Right kidney (tissue), 9 donors: ENCODE measurements around the gene FEN1.
A peak's percentile ranks its signal among the peaks of the same experiment; 100 is the strongest.

Experiments
- DNase-seq: peaks from one replicate; pipeline ENCODE4 v3.0.0-alpha.2; 2016
- long read RNA-seq, 8 donors: transcript quantifications; one replicate each; lab custom pipeline, GENCODE V29; 2026

Gene FEN1, protein sequence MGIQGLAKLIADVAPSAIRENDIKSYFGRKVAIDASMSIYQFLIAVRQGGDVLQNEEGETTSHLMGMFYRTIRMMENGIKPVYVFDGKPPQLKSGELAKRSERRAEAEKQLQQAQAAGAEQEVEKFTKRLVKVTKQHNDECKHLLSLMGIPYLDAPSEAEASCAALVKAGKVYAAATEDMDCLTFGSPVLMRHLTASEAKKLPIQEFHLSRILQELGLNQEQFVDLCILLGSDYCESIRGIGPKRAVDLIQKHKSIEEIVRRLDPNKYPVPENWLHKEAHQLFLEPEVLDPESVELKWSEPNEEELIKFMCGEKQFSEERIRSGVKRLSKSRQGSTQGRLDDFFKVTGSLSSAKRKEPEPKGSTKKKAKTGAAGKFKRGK
- long read RNA-seq, donor 1, transcript FEN1-201 (2 exons, 2,296 nt): major isoform, 20 of 20 reads
- long read RNA-seq, donor 1, partial matches to known transcripts: 0 of 20 reads
- long read RNA-seq, donor 1, other reads (novel, unspliced or antisense): 0 of 20 reads
- long read RNA-seq, donor 2, transcript FEN1-201 (2 exons, 2,296 nt): major isoform, 17 of 17 reads
- long read RNA-seq, donor 2, partial matches to known transcripts: 0 of 17 reads
- long read RNA-seq, donor 2, other reads (novel, unspliced or antisense): 0 of 17 reads
- long read RNA-seq, donor 3, partial matches to known transcripts: 0 of 3 reads
- long read RNA-seq, donor 3, other reads (novel, unspliced or antisense): 0 of 3 reads
- long read RNA-seq, donor 4, transcript FEN1-201 (2 exons, 2,296 nt): major isoform, 18 of 18 reads
- long read RNA-seq, donor 4, partial matches to known transcripts: 0 of 18 reads
- long read RNA-seq, donor 4, other reads (novel, unspliced or antisense): 0 of 18 reads
- long read RNA-seq, donor 5, transcript FEN1-201 (2 exons, 2,296 nt): major isoform, 16 of 16 reads
- long read RNA-seq, donor 5, partial matches to known transcripts: 0 of 16 reads
- long read RNA-seq, donor 5, other reads (novel, unspliced or antisense): 0 of 16 reads
- long read RNA-seq, donor 6, transcript FEN1-201 (2 exons, 2,296 nt): major isoform, 14 of 14 reads
- long read RNA-seq, donor 6, partial matches to known transcripts: 0 of 14 reads
- long read RNA-seq, donor 6, other reads (novel, unspliced or antisense): 0 of 14 reads
- long read RNA-seq, donor 7, transcript FEN1-201 (2 exons, 2,296 nt): major isoform, 38 of 38 reads
- long read RNA-seq, donor 7, partial matches to known transcripts: 0 of 38 reads
- long read RNA-seq, donor 7, other reads (novel, unspliced or antisense): 0 of 38 reads
- long read RNA-seq, donor 8, transcript FEN1-201 (2 exons, 2,296 nt): major isoform, 22 of 22 reads
- long read RNA-seq, donor 8, partial matches to known transcripts: 0 of 22 reads
- long read RNA-seq, donor 8, other reads (novel, unspliced or antisense): 0 of 22 reads

DNA sequence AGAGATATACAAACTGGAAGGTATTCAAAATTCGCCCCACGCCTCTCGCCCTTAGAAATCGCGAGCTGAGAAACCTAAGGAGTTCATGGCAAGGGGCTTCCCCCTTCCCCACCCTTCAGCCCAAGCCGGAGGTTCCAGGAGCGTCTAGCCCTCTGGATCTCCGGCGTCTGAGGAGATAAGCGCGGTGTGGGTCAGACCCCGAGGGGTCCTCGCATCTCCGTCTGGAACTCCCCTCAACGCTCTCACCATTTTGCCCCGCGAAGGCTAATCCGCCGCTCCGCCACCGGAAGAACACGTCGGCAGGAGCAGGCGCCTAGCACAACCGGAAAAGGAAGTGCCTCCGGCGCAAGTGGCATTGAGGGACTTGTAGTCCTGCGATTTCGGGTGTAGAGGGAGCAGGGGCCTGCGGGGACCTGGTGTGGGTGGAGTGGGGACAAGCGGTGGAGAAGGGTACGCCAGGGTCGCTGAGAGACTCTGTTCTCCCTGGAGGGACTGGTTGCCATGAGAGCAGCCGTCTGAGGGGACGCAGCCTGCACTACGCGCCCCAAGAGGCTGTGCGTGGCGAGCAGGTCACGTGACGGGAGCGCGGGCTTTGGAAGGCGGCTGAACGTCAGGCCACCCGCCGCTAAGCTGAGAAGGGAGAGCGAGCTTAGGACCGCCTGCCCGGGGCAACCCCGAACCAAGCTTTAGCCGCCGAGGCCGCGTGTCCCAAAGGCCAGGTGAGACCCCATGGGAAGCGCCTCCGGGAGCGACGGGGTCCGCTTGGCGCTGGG, at the start of gene FEN1, which contains the start of gene TMEM258:
FEN1 (plus strand) TSS at position 602 of the 773 bp plus-strand sequence. CDS start 2,451 bp downstream, outside the sequence.
TMEM258 (minus strand) TSS at position 290 of the 773 bp plus-strand sequence; CDS start at position 249, 41 bp downstream.
- DNase-seq: peak; percentile 99

DNA sequence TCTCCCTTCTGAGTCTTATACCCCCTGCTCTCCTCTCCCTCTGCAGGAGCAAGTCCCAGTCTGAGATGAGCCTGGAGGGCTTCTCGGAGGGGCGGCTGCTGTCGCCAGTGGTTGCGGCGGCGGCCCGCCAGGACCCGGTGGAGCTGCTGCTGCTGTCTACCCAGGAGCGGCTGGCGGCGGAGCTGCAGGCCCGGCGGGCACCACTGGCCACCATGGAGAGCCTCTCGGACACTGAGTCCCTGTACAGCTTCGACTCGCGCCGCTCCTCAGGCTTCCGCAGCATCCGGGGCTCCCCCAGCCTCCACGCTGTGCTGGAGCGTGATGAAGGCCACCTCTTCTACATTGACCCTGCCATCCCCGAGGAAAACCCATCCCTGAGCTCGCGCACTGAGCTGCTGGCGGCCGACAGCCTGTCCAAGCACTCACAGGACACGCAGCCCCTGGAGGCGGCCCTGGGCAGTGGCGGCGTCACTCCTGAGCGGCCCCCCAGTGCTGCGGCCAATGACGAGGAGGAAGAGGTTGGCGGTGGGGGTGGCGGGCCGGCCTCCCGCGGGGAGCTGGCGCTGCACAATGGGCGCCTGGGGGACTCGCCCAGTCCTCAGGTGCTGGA, 49.1 kb upstream of the FEN1 start:
- no peak for DNase-seq

DNA sequence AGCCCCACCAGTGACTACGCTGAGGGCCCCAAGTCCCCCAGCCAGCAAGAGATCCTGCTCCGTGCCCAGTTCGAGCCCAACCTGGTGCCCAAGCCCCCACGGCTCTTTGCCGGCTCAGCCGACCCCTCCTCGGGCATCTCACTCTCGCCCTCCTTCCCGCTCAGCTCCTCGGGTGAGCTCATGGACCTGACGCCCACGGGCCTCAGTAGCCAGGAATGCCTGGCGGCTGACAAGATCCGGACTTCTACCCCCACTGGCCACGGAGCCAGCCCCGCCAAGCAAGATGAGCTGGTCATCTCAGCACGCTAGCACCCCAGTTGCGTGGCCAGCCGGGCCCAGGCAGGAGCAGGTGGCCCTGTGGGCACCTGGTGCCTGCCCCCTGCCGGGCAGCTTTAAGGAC, 48.5 kb upstream of the FEN1 start:
- DNase-seq: no peak

DNA sequence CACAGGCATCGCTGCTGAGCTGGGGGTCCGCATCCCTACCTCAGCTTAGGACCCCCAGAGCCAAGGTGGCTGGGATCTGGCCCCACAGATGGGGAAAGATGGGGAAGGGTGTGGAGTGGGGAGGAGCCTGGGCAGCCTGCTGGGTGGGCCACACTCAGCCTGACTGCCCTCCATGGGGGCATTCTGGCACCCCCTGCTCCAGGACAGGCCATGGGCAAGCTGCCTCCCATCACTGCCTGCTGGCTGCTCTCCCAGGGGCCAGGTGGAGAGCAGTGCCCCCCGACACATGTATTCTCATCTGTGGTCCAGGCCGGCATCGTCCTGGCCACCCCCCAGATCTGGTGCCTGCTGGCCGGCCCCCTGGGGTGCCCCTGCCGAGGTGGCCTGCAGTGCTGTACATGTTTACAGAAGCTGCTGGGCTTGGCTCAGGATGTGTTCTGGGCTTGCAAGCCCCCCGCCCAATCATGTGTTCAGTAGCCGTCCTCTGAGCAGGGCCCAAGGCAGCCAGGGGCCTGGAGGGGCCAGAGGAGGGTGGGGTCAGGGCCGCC, 48.0 kb upstream of the FEN1 start:
- no peak for DNase-seq

DNA sequence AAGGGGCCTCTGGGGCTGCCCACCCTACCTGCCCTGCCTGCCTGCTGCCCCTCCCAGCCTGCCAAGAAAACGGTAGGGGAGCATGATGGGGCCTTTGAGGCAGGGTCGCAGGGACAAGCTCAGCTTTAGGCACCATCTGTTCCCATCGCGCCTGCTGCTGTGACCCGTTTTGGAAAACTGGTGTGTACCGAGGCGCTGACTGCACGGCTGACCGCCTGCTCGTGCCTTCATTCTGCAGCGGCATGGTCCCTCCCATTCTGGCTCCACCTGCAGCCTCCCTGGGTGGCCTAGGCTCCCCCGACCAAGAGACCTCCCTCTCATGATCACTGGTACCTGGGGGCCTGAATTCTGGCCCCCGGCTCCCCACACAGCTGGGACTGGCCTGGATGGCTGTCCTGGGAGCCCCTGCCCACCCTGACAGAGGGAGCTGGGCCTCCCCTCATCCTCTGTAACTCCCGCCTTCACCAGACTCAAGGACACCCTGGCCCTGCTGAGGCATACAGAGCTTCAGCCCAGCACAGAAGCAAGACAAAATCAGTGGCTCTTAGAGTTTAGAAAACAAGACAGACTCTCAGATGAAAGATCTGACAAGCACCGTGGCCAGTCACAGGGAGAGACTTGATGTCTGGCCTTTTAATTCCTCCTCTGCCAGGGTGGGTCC, 46.8 kb upstream of the FEN1 start:
- no peak for DNase-seq

DNA sequence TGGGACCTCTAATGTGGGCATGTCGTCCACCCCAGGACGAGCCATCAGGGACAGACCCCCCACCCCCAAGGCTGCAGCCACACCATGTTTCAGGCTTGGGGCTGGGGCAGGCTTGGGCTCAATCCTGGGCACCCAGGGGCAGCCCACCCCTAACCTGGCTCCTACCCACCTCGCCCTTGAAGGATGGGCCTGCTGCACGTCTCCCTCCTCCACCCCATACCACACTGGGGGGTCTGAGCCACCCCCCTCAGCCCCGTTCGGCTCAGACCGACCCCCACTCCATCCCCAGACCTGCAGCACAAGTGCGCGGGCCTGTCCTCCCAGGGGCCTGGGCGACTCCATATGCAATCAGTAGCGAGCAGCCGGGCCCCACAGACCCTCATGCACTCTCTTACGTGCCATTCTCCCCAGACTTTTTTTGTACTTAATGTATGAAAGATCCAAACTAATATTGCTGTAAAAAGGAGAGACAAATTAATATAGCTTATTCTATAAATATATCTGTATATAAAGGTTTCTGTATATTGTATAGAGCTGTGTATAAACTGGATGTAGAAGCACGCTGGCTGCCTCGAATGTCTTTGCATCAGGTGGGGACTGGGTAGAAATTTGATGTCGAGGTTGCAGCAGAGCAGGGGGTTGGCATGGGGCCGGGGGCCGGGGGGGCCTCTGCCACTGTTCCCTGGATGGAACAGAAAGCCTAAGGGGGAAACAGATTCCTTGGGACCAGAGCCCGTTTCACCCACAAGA, 46.1 kb upstream of the FEN1 start:
- no peak for DNase-seq

DNA sequence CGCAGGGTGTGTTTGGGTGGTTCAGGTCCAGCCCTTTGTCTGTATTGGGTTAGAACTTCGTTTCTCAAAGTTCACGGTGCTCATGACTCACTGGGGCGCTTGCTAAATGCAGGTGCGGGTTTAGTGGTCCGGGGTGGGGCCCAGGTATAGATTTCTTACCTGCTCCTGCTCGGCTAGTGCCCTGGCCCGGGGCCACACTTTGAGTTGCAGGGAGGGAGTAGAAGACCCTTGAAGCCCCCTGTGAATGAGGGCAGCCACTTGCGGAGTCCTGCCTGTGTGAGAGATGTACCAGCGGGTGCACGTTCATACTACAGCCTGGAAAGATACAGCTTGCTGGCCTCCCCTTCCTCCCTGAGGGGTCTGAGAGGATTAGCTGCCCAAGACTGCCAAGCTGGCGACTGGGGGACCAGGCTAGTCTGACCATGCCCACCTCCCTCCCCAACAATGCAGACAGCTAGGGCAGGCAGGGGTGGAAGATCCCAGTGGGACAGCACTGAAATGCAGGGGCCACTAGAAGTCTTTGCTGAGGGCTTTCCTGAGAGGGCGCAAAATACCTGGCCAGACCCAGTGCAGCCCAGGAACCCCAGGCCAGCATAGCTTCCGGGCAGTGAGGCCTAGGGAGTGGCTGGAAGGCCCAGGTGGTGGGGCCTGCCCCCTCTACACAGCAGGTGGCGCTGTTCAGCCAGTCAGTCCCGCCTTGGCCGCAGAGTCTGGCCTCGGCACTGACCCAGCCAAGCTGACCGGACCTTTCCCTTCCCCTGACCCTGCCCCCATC, 45.3 kb upstream of the FEN1 start:
- DNase-seq: peak; percentile 73

DNA sequence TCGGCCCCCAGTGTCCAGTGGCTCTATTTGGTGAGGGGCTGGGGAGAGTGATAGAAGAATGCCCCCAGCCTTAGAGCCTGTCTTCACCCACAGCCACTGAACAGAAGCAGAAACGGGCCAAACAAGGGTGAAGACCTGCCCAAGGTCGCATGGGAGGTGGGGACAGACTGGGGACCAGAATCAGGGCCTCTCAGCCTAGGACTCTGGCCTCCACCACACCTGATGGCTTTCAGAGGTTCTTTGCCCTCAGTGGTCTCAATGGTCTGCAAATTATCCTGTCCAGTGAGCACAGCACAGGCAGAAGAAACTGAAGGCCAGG, 44.8 kb upstream of the FEN1 start:
- DNase-seq: no peak

DNA sequence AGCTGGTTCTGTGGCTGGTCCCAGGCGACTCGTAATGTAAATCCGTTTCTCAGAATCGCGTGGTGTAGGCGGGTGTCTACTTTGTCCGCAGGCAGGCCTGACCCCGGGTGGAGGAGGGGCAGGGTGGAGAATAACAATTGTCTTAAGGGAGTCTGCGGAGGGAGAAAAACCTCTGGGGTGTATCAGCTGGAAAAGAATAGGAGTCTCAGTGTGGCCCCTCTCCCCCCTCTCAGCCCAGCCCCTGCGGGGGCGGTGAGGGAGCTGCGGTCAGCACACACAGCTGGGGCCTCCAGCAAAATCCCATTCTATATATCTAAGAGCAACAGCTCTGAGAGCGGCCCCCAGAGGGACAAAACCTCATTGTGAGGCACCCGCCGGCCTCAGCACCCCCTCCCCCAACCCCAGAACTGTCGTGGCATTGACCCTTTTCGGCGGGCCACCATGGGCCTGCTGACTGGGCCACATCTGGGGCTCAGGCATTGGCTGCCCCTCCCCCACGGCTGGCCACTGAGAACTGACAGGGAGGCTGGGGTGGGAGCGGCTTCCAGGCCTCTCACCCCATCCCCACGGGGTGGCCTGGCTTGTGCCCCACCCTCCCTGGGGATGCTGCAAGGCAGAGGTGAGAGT, 43.0 kb upstream of the FEN1 start:
- peak; percentile 73 for DNase-seq

DNA sequence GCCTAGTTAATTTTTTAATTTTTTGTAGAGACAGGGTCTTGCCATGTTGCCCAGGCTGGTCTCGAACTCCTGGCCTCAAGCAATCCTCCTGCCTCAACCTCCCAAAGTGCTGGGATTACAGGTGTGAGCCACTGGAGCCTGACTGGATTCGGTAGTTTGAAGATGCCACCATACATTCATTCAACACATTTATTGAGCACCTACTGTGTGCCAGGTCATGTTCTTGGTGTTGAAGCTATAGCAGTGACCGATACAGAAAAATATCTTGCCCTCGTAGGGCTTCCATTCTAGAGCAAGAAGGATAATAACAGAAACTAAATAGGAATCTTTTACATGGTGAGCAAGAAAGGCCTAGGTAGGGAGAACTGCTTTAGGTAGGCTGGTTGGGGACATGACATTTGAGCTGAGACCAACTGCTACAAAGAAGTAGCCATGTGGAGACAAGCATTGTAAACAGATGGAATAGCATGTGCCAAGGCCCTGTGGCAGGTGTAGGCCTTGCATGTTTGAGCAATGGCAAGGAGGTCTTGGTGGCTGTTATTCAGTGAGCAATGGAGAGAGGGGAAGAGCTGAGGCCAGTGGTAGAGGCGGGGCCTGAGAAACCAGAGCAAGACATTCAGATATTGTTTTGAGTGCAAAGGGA, 42.0 kb upstream of the FEN1 start:
- no peak for DNase-seq

DNA sequence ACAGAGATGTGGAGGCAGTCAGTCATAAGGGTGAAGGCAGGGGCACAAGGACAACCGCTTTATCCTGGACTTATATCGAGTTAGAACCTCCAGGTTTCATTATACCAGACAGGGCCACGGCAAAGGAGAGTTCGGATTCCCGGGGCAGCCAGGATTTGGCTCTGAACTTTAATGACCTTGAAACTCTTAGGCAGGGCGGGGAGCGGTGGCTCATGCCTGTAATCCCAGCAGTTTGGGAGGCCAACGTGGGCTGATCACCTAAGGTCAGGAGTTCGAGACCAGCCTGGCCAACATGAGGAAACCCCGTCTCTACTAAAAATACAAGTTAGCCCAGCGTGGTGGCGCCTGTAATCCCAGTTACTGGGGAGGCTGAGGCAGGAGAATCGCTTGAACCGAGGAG, 41.3 kb upstream of the FEN1 start:
- no peak for DNase-seq

DNA sequence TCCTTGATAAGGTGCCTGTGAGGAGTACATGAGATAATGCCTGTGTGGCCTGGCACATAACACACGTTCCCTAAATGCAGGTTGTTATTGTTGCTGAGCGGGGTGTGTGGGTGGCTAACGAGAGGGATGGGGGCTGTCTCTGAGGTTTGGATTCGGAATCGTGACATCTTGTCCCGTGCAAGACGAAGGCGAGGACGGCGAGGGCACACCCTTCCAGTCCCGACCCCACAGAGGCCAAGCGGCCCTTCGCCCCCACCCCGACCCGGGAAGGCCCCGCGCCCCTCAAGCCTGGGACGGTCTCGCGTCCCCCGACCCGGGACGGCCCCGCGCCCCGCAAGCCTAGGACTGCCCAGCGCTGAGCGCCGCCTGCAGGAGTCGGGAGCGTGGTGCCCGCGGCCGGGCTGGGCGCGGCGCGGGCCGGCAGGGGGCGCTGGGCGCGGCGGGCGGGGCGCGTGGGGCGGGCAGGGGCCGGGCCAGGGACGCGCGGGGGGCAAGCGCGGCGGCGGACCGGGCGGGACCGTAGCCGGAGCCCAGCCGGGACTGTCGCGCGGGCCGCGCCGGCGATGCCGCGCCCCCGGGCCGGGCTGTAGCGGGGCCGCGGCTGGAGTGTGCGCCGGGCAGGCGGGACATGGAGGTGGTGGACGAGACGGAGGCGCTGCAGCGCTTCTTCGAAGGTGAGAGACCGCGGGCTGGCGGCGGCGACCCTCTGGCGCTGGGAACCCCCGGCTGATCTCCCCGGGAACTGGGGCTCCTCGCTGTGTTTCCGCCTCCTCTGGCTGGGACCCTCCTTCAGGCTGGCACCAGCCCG, 40.4 kb upstream of the FEN1 start, which contains the start of gene MYRF:
MYRF (plus strand) TSS at position 520 of the 808 bp plus-strand sequence; CDS start at position 629, 109 bp downstream.
- DNase-seq: no peak

DNA sequence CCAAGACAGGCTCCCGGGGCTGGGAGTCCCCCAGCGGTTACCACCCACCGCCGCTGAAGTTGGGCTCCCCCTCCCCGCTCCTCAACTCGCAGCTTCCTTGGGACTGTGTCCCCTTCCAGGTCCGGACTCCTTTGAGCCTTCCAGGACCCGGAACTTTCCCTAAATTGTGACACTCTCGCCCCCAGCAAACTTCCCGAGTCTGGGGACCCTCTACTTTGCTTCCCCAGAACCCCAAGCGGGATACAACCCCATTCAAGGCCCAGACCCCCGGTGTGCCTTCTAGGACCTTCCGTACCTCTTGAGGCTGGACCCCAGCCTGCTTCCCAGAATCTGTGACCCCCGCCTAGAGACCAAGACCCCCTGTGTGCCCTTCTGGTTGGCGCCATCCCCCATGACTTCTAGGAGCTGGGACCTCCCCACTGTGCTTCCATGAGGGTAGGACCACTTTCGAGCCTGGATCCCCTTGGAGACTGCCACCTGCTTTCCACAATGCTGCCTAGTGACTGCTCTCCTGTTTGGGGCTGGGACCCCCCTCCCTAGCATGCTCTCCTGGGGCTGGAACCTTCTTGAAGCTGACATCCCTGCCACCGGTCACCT, 39.7 kb upstream of the FEN1 start:
- DNase-seq: no peak

DNA sequence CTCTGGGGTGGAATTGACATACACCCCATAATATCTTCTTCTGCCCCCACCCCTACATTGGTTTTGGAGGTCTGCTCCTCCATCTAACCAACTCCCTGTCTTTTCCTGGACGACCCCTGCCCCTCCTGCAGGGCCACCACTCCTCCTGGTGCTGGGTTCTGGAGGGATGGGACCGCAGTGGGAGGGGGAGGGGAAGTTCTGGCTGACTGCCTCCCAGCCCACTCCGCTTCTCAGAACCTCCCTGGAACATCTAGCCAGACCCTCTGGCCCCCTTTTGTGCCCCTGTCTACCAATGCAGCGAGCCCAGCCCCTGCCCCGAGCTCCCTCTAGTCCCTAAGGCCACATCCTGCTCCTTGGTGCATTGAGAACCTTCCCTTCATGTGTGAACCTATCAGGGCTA, 39.0 kb upstream of the FEN1 start:
- no peak for DNase-seq

DNA sequence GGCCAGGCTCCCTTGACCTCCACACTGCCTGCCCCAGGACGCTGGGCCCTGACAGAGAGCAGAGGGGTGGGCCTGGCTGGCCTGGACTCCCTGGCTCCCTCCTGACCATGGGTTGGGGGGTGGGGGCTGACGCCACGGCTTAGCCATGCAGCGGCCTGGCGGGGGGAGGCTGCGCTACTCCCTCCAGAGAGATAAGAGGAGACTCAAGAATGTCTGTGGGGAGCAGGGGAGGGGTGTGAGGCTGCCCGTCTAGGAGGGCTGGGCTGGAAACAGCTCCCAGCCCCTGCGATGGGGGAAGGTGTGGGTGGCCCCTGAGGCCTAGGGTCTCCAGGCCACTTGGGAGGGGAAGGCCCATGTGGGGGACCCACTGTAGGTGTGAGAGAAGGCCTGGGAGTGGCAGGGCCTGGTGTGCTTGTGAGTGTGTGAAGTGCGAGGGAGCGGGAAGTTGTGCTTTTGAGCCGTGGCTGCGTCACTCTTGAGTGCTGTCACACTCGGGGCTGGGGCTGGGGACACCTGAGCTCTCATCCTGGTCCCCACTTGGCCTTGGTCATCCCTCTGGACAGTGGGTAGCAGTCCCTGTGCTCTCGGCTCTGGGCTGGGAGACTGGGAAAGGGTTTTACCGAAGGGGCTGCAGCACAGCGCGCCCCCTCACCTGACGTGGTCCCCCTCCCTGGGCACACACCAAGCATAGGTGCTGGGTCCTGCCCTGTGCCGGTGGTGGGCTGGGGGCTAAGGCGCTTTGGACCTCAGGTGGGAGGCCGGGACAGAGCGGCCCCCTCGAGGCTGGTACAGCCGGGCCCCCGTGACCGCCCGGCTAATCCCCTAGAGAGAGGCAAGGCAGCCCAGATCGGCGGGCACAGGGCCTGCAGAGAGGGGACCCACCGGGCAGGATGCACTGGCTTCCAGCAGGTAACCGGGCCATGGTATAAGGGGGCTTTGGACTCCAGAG, 37.9 kb upstream of the FEN1 start:
- no peak for DNase-seq
